ENCODE measurements around the gene PRDM1. TPM values are rescaled to one million over a fixed set of nuclear protein-coding genes. Genes with fewer than 3 reads are reported as not detected.

Gene PRDM1
- polyA plus RNA-seq, 1 experiment: 3.7 TPM

GRCh38 chr6:106090001-106090400 is 3.9 kb downstream of the PRDM1 start:
- CTCF ChIA-PET: interaction anchor here (0.5 to 2.9 kb wide), 11 partner anchors 9 to 658 kb away, joined by 3 to 73 read pairs (median 4); no protein-coding TSS in a partner anchor
- Histone ChIP-seq H3K27ac (ENCODE audit: low read depth, low read length) (no peak overlapping the region), H3K9me3 (ENCODE audit: control insufficient read depth, insufficient read depth, low read length) (no peaks in the 10 kb centered on the region; the same call in 1 of the 2 replicates), H3K27me3 (ENCODE audit: control insufficient read depth, insufficient read depth, low read length) (no peaks in the 10 kb centered on the region), H3K4me3 (ENCODE audit: low read depth, low read length) (peak overlapping the region; percentile 74)
- POLR2A ChIA-PET: interaction anchor here (0.7 kb wide), 1 partner anchor 69 kb away, joined by 3 read pairs; no protein-coding TSS in a partner anchor
- peak; percentile 24; the same call in 1 of the 2 replicates for TF ChIP-seq CTCF (IDR thresholded peaks at IDR 0.05; ENCODE audit: low read depth, low read length)
- no peak for DNase-seq (ENCODE audit: low read depth, low spot score)

GRCh38 chr6:106092279-106092678 is 6.1 kb downstream of the PRDM1 start:
- POLR2A ChIA-PET: no interaction called here
- TF ChIP-seq CTCF (IDR thresholded peaks at IDR 0.05; ENCODE audit: low read depth, low read length): no peak
- no peak overlapping the region for H3K4me3 ChIP-seq (ENCODE audit: low read depth, low read length)
- no peaks in the 10 kb centered on the region for H3K27me3 ChIP-seq (ENCODE audit: control insufficient read depth, insufficient read depth, low read length)
- H3K9me3 ChIP-seq (ENCODE audit: control insufficient read depth, insufficient read depth, low read length): no peaks in the 10 kb centered on the region
- CTCF ChIA-PET: interaction anchor here (2.2 to 6.3 kb wide), 2 partner anchors 132 to 209 kb away, joined by 17 to 45 read pairs; no protein-coding TSS in a partner anchor
- no peak overlapping the region for H3K27ac ChIP-seq (ENCODE audit: low read depth, low read length)
- DNase-seq (ENCODE audit: low read depth, low spot score): no peak

GRCh38 chr6:106094261-106094963 is 8.3 kb downstream of the PRDM1 start:
- TF ChIP-seq CTCF (IDR thresholded peaks at IDR 0.05; ENCODE audit: low read depth, low read length): no peak
- no peak for DNase-seq (ENCODE audit: low read depth, low spot score)
- POLR2A ChIA-PET: interaction anchor here (0.7 kb wide), 1 partner anchor 110 kb away, joined by 3 read pairs; no protein-coding TSS in a partner anchor
- no peaks in the 10 kb centered on the region for H3K9me3 ChIP-seq (ENCODE audit: control insufficient read depth, insufficient read depth, low read length)
- H3K27ac ChIP-seq (ENCODE audit: low read depth, low read length): no peak overlapping the region
- H3K4me3 ChIP-seq (ENCODE audit: low read depth, low read length): no peak overlapping the region
- CTCF ChIA-PET: interaction anchor here (1.1 to 6.3 kb wide), 2 partner anchors 130 to 207 kb away, joined by 3 to 45 read pairs; no protein-coding TSS in a partner anchor
- no peaks in the 10 kb centered on the region for H3K27me3 ChIP-seq (ENCODE audit: control insufficient read depth, insufficient read depth, low read length)

- Histone ChIP-seq H3K27me3 (ENCODE audit: control insufficient read depth, insufficient read depth, low read length) (no peaks in the 10 kb centered on the region), H3K27ac (ENCODE audit: low read depth, low read length) (no peak overlapping the region), H3K9me3 (ENCODE audit: control insufficient read depth, insufficient read depth, low read length) (no peaks in the 10 kb centered on the region), H3K4me3 (ENCODE audit: low read depth, low read length) (no peak overlapping the region)
- no peak for DNase-seq (ENCODE audit: low read depth, low spot score)
- TF ChIP-seq CTCF (IDR thresholded peaks at IDR 0.05; ENCODE audit: low read depth, low read length): no peak
- POLR2A ChIA-PET: interaction anchor here (0.7 kb wide), 1 partner anchor 110 kb away, joined by 3 read pairs; no protein-coding TSS in a partner anchor
- CTCF ChIA-PET: interaction anchor here (1.1 to 6.3 kb wide), 2 partner anchors 129 to 206 kb away, joined by 3 to 45 read pairs; no protein-coding TSS in a partner anchor
Observed at GRCh38 chr6:106094964-106095335, 8.8 kb downstream of the PRDM1 start.

Measured in AG04450 (cell line).